HG03159 (cell line): Measurements from ENCODE around the gene IP6K2.

Experiments used
- ATAC-seq: cut with Tn5 transposase; IDR thresholded peaks from one replicate; pipeline ENCODE4 v1.9.1; 2021; ENCODE audit warnings: mild to moderate bottlenecking, moderate library complexity; ENCODE audit not compliant: unreplicated experiment

Gene IP6K2

GRCh38 chr3:48644898-48645760, 71.9 kb downstream of the IP6K2 start:
- no peak for ATAC-seq

GRCh38 chr3:48642605-48643004, 74.4 kb downstream of the IP6K2 start:
- no peak for ATAC-seq

GRCh38 chr3:48641396-48641795, 75.6 kb downstream of the IP6K2 start:
- ATAC-seq: no peak

GRCh38 chr3:48639944-48640606, 76.9 kb downstream of the IP6K2 start:
- no peak for ATAC-seq
